SK-N-SH treated with all-trans-retinoic acid at 6 μM for 48 hours (cell line): ENCODE measurements around the gene TANC1.

Experiments used
- ATAC-seq: fragments of 200-7000 bp; cut with Tn5 transposase; 3 replicates; pipeline ENCODE4 v1.9.1; 2020; ENCODE audit warnings: mild to moderate bottlenecking, moderate library complexity
- ARNTL ChIP-seq: fragments of 450-650 bp; formaldehyde crosslinking; IDR thresholded peaks from 2 replicates; pipeline ENCODE4 v1.5.0; 2020; ENCODE audit warnings: low read depth, mild to moderate bottlenecking, moderate library complexity, borderline replicate concordance
- CREB5 ChIP-seq: fragments of 250-450 bp; sonication (Bioruptor Pico); IDR thresholded peaks from 2 replicates; pipeline ENCODE4 v1.5.1; 2020; ENCODE audit warnings: low read depth, mild to moderate bottlenecking, moderate library complexity
- CSDC2 ChIP-seq: fragments of 250-450 bp; sonication (Bioruptor Pico); IDR thresholded peaks from 2 replicates; pipeline ENCODE4 v1.5.0; 2020; ENCODE audit warnings: mild to moderate bottlenecking, moderate library complexity
- ESRRG ChIP-seq: fragments of 250-450 bp; sonication (Bioruptor Pico); IDR thresholded peaks from 2 replicates; pipeline ENCODE4 v1.6.1; 2021; ENCODE audit warnings: mild to moderate bottlenecking
- PATZ1 ChIP-seq: fragments of 250-450 bp; sonication (Bioruptor Pico); IDR thresholded peaks from 2 replicates; pipeline ENCODE4 v1.8.0; 2020; ENCODE audit warnings: mild to moderate bottlenecking, moderate library complexity, borderline replicate concordance
- POU6F1 ChIP-seq: fragments of 250-450 bp; sonication (Bioruptor Pico); IDR thresholded peaks from 2 replicates; pipeline ENCODE4 v1.8.0; 2021; ENCODE audit warnings: low read depth, mild to moderate bottlenecking, moderate library complexity, borderline replicate concordance
- PPARA ChIP-seq: fragments of 250-450 bp; sonication (Bioruptor Pico); IDR thresholded peaks from 2 replicates; pipeline ENCODE4 v1.5.0; 2020; ENCODE audit warnings: mild to moderate bottlenecking, borderline replicate concordance
- RARB ChIP-seq: fragments of 250-450 bp; sonication (Bioruptor Pico); IDR thresholded peaks from 2 replicates; pipeline ENCODE4 v1.8.0; 2021; ENCODE audit warnings: mild to moderate bottlenecking, moderate library complexity
- SNAI2 ChIP-seq: fragments of 250-450 bp; sonication (Bioruptor Pico); IDR thresholded peaks from 2 replicates; pipeline ENCODE4 v1.5.0; 2020; ENCODE audit warnings: mild to moderate bottlenecking, moderate library complexity
- TCF4 ChIP-seq: fragments of 250-450 bp; sonication (Bioruptor Pico); IDR thresholded peaks from 2 replicates; pipeline ENCODE4 v1.8.0; 2021; ENCODE audit warnings: mild to moderate bottlenecking, moderate library complexity, borderline replicate concordance
- TOX ChIP-seq: fragments of 250-450 bp; sonication (Bioruptor Pico); IDR thresholded peaks from 2 replicates; pipeline ENCODE4 v1.8.0; 2021; ENCODE audit warnings: mild to moderate bottlenecking, moderate library complexity, borderline replicate concordance
- TSHZ2 ChIP-seq: fragments of 250-450 bp; sonication (Bioruptor Pico); IDR thresholded peaks from 2 replicates; pipeline ENCODE4 v1.5.0; 2020; ENCODE audit warnings: mild to moderate bottlenecking, moderate library complexity
- ZNF8 ChIP-seq: fragments of 450-650 bp; formaldehyde crosslinking; IDR thresholded peaks from 2 replicates; pipeline ENCODE4 v1.5.0; 2020; ENCODE audit warnings: mild to moderate bottlenecking, moderate library complexity

TANC1 gene

GRCh38 chr2:158990397-158991214 is 22.2 kb downstream of the TANC1 start:
- ATAC-seq = peak; percentile 63
- TF ChIP-seq CSDC2 (no peak), PATZ1 (CRISPR knock-in tag) (no peak), TCF4 (CRISPR knock-in tag) (no peak), PPARA (no peak), SNAI2 (no peak), CREB5 (CRISPR knock-in tag) (no peak), TSHZ2 (CRISPR knock-in tag) (no peak), RARB (CRISPR knock-in tag) (no peak), POU6F1 (CRISPR knock-in tag) (no peak)

GRCh38 chr2:158993030-158993429 is 24.6 kb downstream of the TANC1 start:
- TF ChIP-seq ESRRG (CRISPR knock-in tag) (no peak), TSHZ2 (CRISPR knock-in tag) (no peak), CSDC2 (no peak), CREB5 (CRISPR knock-in tag) (no peak), ARNTL (no peak), ZNF8 (CRISPR knock-in tag) (no peak), TOX (CRISPR knock-in tag) (no peak)
- ATAC-seq = no peak

- ATAC-seq = no peak
- TF ChIP-seq SNAI2 = no peak
These were observed 25.5 kb downstream of the TANC1 start for GRCh38 chr2:158993721-158994587.
